Pancreas (tissue), 10 donors: ENCODE results near the gene SYNGR3. TPM values are rescaled to one million over a fixed set of nuclear protein-coding genes. Genes with fewer than 3 reads are reported as not detected.

ENCODE experiments used
- ATAC-seq, 4 donors: fragments of 200-7000 bp; cut with Tn5 transposase; one replicate each; pipeline versions ENCODE4 v1.8.0 to v1.9.1; 2020; ENCODE audit warnings: mild to moderate bottlenecking in 4 of 4, moderate library complexity in 4 of 4
- DNase-seq, 6 donors: peaks; one replicate each; pipeline ENCODE4 v3.0.0-alpha.2; 2020
- FAIRE-seq: peaks from 2 replicates; lab custom pipeline; 2012; peaks lifted over from hg19 to GRCh38; lab: Jason Lieb, UNC
- H3K27ac ChIP-seq, 4 donors: fragments of 200-600 bp; sonication (generic); 1 replicate in 3 of 4; 2 replicates in 1 of 4; pipeline versions ENCODE4 v1.5.0 to v1.8.0; 2020
- H3K27me3 ChIP-seq, 4 donors: fragments of 200-600 bp; one replicate each; pipeline ENCODE4 v1.8.0; 2021
- H3K36me3 ChIP-seq, 3 donors: fragments of 200-600 bp; sonication (generic) in 1 of 3; one replicate each; pipeline versions ENCODE4 v1.5.0 to v1.8.0; 2020 to 2021
- H3K4me1 ChIP-seq, 3 donors: fragments of 200-600 bp; one replicate each; pipeline ENCODE4 v1.8.0; 2021
- H3K4me3 ChIP-seq, 4 donors: fragments of 200-600 bp; sonication (generic) in 2 of 4; one replicate each; pipeline versions ENCODE4 v1.5.0 to v1.8.0; 2020 to 2021
- H3K9me3 ChIP-seq, 4 donors: fragments of 200-600 bp; one replicate each; pipeline ENCODE4 v1.8.0; 2021
- WGBS, 2 donors: extraction: QIAGEN DNeasy Blood & Tissue Kit; methylation state at CpG; one replicate each; pipeline ENCODE4 v1.1.7; 2013; 5-methylcytosine and 5-hydroxymethylcytosine counted together
- intact Hi-C, 3 donors: fragments of 100-400 bp; cut with DNase I; formaldehyde crosslinking; loops; one replicate each; pipeline versions ENCODE4 v1.11.1 to v1.14.2; 2022
- polyA plus RNA-seq, 2 donors: library from polyadenylated mRNA; stranded (reverse); fragments of 200-250 nt; gene quantifications; one replicate each; pipeline ENCODE4 v1.2.3, GENCODE V29; 2013
- total RNA-seq, 6 donors: library from RNA; stranded (reverse); fragmentation: NEBNext Ultra II Directional in 4 of 6; extraction: Animal tissue kit (Norgen Biotek cat#: 25700) in 4 of 6; gene quantifications; one replicate each; pipeline versions ENCODE4 v1.2.1 to v1.2.4, GENCODE V29; 2021 to 2023
- TF ChIP-seq, protein P1 (sequence below), 4 donors: fragments of 200-600 bp; sonication (generic) in 3 of 4; IDR thresholded peaks; one replicate each; pipeline versions ENCODE4 v1.5.0 to v1.8.0; 2021; ENCODE audit warnings: antibody characterized with exemption in 4 of 4
- donor health status: healthy with polysubstance abuse.
- donor health status: DM: no; HTN: no; CAD: no; lungs with moderate emphysema.
- donor health status: DM: no; HTN: no; CAD: no.
- donor health status: control.
- donor health status: control.
- donor health status: Bipolar disorder and iron deficiency.
- donor health status: DM: yes; HTN: yes; CAD: no.
- donor health status: DM: no; HTN: no; CAD: no.
- donor health status: DM: no; HTN: no; CAD: no.
- donor health status: DM: yes; HTN: yes; CAD: no.

SYNGR3 gene
- total and polyA plus RNA-seq, 8 donors: 0.19 to 3.1 (median 0.61) TPM

DNA sequence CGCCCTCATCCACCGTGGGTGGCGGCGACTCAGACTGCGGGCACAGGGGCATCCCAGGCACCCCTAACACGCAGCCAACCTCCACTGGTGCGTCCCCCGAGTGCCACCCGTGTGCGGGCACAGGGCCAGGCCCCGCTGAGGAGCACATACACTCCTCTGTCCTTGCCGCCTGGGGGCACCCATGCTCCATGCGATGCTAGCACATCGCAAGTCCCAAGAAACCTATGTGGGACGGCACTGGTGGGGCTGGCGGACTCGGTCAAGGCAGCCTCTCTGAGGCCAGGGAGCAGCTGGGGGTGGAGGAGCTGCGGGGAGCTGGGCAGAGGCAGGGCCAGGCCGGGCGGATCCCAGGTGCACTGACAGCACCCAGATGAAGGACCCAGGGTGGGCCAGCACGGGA is 15.9 kb downstream of the SYNGR3 start:
- FAIRE-seq: no peak
- H3K36me3 ChIP-seq: peaks cover 11 to 28% (median 28%) of the 10 kb centered on the region in 3 donors
- no peaks in the 10 kb centered on the region for H3K9me3 ChIP-seq
- no peak for ATAC-seq
- WGBS, 2 donors: 51 to 52% methylated on average over 21 of the region's 21 CpGs
- DNase-seq: peak; percentile 43 to 88 (median 64)
- no peaks in the 10 kb centered on the region for H3K27me3 ChIP-seq
- TF ChIP-seq, protein P1, sequence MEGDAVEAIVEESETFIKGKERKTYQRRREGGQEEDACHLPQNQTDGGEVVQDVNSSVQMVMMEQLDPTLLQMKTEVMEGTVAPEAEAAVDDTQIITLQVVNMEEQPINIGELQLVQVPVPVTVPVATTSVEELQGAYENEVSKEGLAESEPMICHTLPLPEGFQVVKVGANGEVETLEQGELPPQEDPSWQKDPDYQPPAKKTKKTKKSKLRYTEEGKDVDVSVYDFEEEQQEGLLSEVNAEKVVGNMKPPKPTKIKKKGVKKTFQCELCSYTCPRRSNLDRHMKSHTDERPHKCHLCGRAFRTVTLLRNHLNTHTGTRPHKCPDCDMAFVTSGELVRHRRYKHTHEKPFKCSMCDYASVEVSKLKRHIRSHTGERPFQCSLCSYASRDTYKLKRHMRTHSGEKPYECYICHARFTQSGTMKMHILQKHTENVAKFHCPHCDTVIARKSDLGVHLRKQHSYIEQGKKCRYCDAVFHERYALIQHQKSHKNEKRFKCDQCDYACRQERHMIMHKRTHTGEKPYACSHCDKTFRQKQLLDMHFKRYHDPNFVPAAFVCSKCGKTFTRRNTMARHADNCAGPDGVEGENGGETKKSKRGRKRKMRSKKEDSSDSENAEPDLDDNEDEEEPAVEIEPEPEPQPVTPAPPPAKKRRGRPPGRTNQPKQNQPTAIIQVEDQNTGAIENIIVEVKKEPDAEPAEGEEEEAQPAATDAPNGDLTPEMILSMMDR (IDR thresholded peaks at IDR 0.05): no peak
- peak overlapping the region in 1 of 4 donors; percentile 18 for H3K27ac ChIP-seq
- intact Hi-C loops: no loop called here
- no peak overlapping the region for H3K4me3 ChIP-seq
- H3K4me1 ChIP-seq: peaks cover 26 to 41% (median 33%) of the 10 kb centered on the region in 3 donors

DNA sequence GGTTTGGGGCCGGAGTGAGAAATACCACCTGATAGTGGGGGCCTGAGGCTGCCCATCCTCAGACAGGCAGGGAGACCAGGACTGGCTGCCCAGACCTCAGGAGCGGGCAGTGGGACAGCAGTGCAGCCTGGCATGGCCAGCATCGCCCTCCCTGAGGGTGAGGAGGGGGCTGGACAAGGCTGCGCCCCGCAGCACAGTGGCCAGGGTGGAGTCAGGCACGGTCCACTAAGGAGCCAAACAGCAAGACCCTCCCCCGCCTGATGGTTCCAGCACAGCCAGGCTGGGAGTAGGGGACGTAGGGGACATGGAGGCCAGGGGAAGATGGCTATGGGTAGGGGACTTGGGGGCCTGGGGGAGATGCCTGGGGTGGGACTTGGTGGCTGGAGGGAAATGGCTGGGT is 16.5 kb downstream of the SYNGR3 start:
- Histone ChIP-seq H3K36me3 (peaks cover 8 to 21% (median 21%) of the 10 kb centered on the region in 3 donors), H3K27me3 (no peaks in the 10 kb centered on the region), H3K27ac (no peak overlapping the region), H3K9me3 (no peaks in the 10 kb centered on the region), H3K4me1 (peaks cover 26 to 41% (median 33%) of the 10 kb centered on the region in 3 donors), H3K4me3 (no peak overlapping the region)
- intact Hi-C loops: no loop called here
- WGBS, 2 donors: 78 to 84% methylated on average over 8 of the region's 8 CpGs
- TF ChIP-seq, protein P1 (IDR thresholded peaks at IDR 0.05): no peak
- FAIRE-seq (no peak), ATAC-seq (no peak), DNase-seq (peak; percentile 18 to 78 (median 42))

DNA sequence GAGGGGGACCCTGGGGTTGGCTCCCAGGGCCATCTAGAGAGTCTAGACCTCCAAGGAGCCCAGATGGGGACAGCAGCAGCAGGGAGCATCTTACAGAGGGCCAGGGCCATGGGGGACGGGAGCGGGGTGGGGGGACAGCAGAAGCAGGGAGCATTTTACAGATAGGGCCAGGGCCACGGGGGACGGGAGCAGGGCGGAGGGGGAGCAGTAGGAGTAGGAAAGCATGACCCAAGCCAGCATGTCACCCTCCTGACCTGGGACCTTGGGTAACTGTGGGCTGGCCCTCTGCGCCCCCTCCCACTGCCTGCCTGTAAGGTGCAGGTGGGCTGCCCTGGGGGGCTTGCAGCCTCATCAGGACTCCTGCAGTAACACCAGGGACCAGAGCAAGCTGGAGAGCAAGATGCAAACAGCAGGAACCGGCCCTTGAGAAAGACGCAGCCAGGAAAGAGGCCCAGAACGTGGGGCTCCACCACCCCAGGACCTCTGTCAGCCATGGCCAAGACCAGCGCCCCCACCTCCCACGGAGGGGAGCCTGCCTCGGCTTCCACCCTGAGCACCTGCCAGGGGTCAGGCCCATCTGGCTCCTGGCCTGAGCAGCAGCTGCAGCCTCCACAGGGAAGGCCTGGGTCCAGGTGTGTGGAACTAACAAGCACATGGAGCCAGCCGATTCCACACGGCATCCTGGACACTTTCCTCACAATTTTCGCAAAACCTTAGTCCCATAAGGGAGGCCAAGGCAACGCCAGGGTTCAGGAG is 17.5 kb downstream of the SYNGR3 start:
- peak; percentile 20 to 85 (median 63) for DNase-seq
- Histone ChIP-seq H3K27me3 (no peaks in the 10 kb centered on the region), H3K27ac (peak overlapping the region in 3 of 4 donors; percentile 73 to 90 (median 80)), H3K4me3 (peak overlapping the region in 3 of 4 donors; percentile 97 to 100 (median 99)), H3K9me3 (no peaks in the 10 kb centered on the region), H3K4me1 (peaks cover 26 to 41% (median 33%) of the 10 kb centered on the region in 3 donors), H3K36me3 (peaks cover 0 to 12% (median 11%) of the 10 kb centered on the region in 3 donors)
- no peak for ATAC-seq
- 43 to 54% methylated on average over 14 to 16 of the region's 16 CpGs for WGBS, 2 donors
- no peak for FAIRE-seq
- TF ChIP-seq, protein P1 (IDR thresholded peaks at IDR 0.05): no peak
- intact Hi-C loops: no loop called here

DNA sequence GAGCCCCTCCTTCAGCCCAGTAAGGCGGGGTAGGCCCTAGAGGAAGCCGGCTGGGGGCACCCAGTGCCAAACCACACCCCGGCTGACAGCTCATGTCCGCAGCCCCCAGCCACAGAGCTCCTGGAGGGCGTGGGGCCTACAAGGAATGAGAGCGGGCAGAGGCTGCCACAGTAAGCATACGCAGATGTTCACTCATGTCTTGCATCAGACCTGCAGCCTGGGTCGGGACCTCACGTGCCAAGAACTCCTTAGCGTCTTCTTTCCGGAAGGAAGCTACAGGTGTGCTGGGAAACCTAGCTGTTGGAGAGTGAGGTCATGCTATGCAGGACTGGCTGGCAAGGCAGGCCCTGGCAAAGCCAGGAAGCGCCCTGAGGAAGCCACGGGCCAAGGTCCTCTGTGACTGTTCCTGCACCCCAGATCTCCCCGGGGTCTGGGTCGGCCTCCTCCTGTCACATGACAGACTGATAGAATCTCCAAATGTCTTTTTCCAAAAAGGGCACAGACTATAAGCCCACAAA is 18.3 kb downstream of the SYNGR3 start:
- peak overlapping the region; percentile 4 to 100 (median 98) for H3K4me3 ChIP-seq
- FAIRE-seq (no peak), ATAC-seq (peak; percentile 12 to 48 (median 37)), DNase-seq (peak; percentile 31 to 85 (median 79))
- H3K27me3 ChIP-seq: no peaks in the 10 kb centered on the region
- H3K9me3 ChIP-seq: no peaks in the 10 kb centered on the region
- TF ChIP-seq, protein P1 (IDR thresholded peaks at IDR 0.05): no peak
- peak overlapping the region; percentile 69 to 90 (median 76) for H3K27ac ChIP-seq
- peaks cover 26 to 41% (median 33%) of the 10 kb centered on the region in 3 donors for H3K4me1 ChIP-seq
- intact Hi-C loops: no loop called here
- 24 to 33% methylated on average over 15 of the region's 15 CpGs for WGBS, 2 donors
- H3K36me3 ChIP-seq: peaks cover 0 to 4% (median 3%) of the 10 kb centered on the region in 3 donors
